ENCODE results near the gene XPNPEP1.

DNA sequence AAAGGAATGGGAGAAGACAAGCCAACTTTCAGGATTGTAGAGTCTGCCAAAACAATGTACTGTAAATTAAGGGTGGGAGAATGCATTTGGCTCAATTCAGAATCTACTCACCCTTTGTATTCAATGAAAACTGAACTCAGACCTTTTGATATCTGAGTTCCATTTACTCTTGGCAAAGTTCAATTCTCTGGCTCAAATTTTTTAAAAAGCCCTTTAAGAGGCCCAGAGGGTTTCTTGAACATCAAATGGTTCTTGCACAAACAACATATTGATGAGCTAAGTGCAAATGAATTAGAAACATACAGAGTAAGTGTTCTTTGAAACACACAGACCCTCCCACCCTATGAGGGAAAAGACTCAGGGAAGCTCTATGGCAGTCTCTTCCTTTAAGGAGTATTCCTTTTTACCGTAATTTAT, 5.2 kb upstream of the XPNPEP1 start:
- TF ChIP-seq, protein P1, sequence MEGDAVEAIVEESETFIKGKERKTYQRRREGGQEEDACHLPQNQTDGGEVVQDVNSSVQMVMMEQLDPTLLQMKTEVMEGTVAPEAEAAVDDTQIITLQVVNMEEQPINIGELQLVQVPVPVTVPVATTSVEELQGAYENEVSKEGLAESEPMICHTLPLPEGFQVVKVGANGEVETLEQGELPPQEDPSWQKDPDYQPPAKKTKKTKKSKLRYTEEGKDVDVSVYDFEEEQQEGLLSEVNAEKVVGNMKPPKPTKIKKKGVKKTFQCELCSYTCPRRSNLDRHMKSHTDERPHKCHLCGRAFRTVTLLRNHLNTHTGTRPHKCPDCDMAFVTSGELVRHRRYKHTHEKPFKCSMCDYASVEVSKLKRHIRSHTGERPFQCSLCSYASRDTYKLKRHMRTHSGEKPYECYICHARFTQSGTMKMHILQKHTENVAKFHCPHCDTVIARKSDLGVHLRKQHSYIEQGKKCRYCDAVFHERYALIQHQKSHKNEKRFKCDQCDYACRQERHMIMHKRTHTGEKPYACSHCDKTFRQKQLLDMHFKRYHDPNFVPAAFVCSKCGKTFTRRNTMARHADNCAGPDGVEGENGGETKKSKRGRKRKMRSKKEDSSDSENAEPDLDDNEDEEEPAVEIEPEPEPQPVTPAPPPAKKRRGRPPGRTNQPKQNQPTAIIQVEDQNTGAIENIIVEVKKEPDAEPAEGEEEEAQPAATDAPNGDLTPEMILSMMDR (IDR thresholded peaks at IDR 0.05), result no peak
- no peak for TF ChIP-seq POLR2A (IDR thresholded peaks at IDR 0.05)
